Stimulated activated CD8-positive, alpha-beta memory T cell treated with anti-CD3 and anti-CD28 coated beads, Interleukin-15, amount 100 ng/mL, for 48 hours (primary cell): ENCODE measurements around the gene LPAR5.

Experiments used
- DNase-seq, 2 donors: peaks; one replicate each; pipeline ENCODE4 v3.0.0-alpha.2; 2020; ENCODE audit warnings: low read depth in 2 of 2

Gene LPAR5

GRCh38 chr12:6635856-6636531, at the start of gene LPAR5:
TSS of gene LPAR5 (minus strand) at chr12:6635959. CDS start at chr12:6621248, 14,711 bp downstream.
- DNase-seq, result peak in 1 of 2 donors; percentile 36

GRCh38 chr12:6684609-6685008, 48.9 kb upstream of the LPAR5 start:
- peak in 1 of 2 donors; percentile 17 for DNase-seq

GRCh38 chr12:6676962-6677361, 41.2 kb upstream of the LPAR5 start:
- no peak for DNase-seq

GRCh38 chr12:6672143-6672542, 36.4 kb upstream of the LPAR5 start:
- no peak for DNase-seq

GRCh38 chr12:6667559-6668210, 31.9 kb upstream of the LPAR5 start:
- no peak for DNase-seq

- DNase-seq, result no peak
Measured at GRCh38 chr12:6666211-6666610, 30.5 kb upstream of the LPAR5 start.

- no peak for DNase-seq
Measured at GRCh38 chr12:6664902-6665301, 29.1 kb upstream of the LPAR5 start.

GRCh38 chr12:6662906-6663742, 27.4 kb upstream of the LPAR5 start, which contains the start of gene ING4:
TSS of gene ING4 (minus strand) at chr12:6663119. CDS start at chr12:6663101, 18 bp downstream.
- peak; percentile 93 to 94 for DNase-seq

- no peak for DNase-seq
Measured at GRCh38 chr12:6662602-6662905, 26.8 kb upstream of the LPAR5 start.

- DNase-seq, result no peak
Measured at GRCh38 chr12:6653987-6654386, 18.2 kb upstream of the LPAR5 start.

GRCh38 chr12:6653342-6653741, 17.6 kb upstream of the LPAR5 start:
- no peak for DNase-seq

GRCh38 chr12:6652391-6652790, 16.6 kb upstream of the LPAR5 start:
- no peak for DNase-seq

GRCh38 chr12:6650832-6651231, 15.1 kb upstream of the LPAR5 start:
- no peak for DNase-seq

- DNase-seq, result no peak
Measured at GRCh38 chr12:6647083-6647604, 11.4 kb upstream of the LPAR5 start, which contains the start of gene ACRBP. TSS of gene ACRBP (minus strand) at chr12:6647432. CDS start at chr12:6647366, 66 bp downstream.

GRCh38 chr12:6646276-6647082, 10.7 kb upstream of the LPAR5 start:
- no peak for DNase-seq

GRCh38 chr12:6644903-6645302, 9.1 kb upstream of the LPAR5 start:
- DNase-seq, result no peak

- DNase-seq, result no peak
Measured at GRCh38 chr12:6644257-6644596, 8.5 kb upstream of the LPAR5 start.

GRCh38 chr12:6643569-6644256, 8.0 kb upstream of the LPAR5 start:
- DNase-seq, result no peak

GRCh38 chr12:6641131-6641530, 5.4 kb upstream of the LPAR5 start:
- DNase-seq, result no peak

- no peak for DNase-seq
Measured at GRCh38 chr12:6640497-6640896, 4.7 kb upstream of the LPAR5 start.
